AG10803 (cell line): ENCODE results near the gene ZNF575.

Source experiments
- DNase-seq: peaks from one replicate; pipeline ENCODE4 v3.0.0; 2010; ENCODE audit warnings: low read depth
- H3K4me3 ChIP-seq: 2 replicates; pipeline ENCODE4 v1.5.1; 2011; ENCODE audit warnings: mild to moderate bottlenecking, low read length, control low read depth
- TF ChIP-seq, protein P1 (sequence below): conservative IDR thresholded peaks from 2 replicates; pipeline ENCODE4 v1.5.1; 2011; ENCODE audit warnings: mild to moderate bottlenecking, low read length, control low read depth, inconsistent platforms

ZNF575 gene, protein sequence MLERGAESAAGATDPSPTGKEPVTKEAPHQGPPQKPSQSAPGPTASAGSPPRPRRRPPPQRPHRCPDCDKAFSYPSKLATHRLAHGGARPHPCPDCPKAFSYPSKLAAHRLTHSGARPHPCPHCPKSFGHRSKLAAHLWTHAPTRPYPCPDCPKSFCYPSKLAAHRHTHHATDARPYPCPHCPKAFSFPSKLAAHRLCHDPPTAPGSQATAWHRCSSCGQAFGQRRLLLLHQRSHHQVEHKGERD

GRCh38 chr19:43532962-43533545 lies at the start of gene ZNF575:
TSS of gene ZNF575 (plus strand) at chr19:43533188. CDS start at chr19:43534423, 1,235 bp downstream.
- peak; percentile 93 for DNase-seq
- peak within 1 kb of the TSS; percentile 81 for H3K4me3 ChIP-seq
- TF ChIP-seq, protein P1, sequence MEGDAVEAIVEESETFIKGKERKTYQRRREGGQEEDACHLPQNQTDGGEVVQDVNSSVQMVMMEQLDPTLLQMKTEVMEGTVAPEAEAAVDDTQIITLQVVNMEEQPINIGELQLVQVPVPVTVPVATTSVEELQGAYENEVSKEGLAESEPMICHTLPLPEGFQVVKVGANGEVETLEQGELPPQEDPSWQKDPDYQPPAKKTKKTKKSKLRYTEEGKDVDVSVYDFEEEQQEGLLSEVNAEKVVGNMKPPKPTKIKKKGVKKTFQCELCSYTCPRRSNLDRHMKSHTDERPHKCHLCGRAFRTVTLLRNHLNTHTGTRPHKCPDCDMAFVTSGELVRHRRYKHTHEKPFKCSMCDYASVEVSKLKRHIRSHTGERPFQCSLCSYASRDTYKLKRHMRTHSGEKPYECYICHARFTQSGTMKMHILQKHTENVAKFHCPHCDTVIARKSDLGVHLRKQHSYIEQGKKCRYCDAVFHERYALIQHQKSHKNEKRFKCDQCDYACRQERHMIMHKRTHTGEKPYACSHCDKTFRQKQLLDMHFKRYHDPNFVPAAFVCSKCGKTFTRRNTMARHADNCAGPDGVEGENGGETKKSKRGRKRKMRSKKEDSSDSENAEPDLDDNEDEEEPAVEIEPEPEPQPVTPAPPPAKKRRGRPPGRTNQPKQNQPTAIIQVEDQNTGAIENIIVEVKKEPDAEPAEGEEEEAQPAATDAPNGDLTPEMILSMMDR, result no peak

DNA sequence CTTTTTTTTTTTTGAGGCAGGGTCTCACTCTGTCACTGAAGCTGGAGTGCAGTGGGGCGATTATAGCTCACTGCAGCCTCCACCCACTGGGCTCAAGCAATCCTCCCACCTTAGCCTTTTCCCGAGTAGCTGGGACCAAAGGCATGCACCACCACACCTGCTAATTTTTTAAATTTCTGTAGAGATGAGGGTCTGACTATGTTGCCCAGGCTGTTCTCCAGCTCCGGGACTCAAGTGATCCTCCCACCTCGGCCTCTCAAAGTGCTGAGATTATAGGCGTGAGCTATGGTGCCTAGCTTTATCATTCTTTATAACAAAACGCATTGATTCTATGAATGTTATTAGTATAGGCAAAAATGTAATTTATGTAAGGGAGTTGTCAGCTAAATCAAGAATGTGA lies 49.7 kb upstream of the ZNF575 start:
- H3K4me3 ChIP-seq, result no peak overlapping the region
- DNase-seq, result no peak
- TF ChIP-seq, protein P1, result no peak

- TF ChIP-seq, protein P1, result no peak
- H3K4me3 ChIP-seq, result no peak overlapping the region
- no peak for DNase-seq
These were observed 47.0 kb upstream of the ZNF575 start for GRCh38 chr19:43485951-43486350.

- TF ChIP-seq, protein P1, result no peak
- no peak overlapping the region for H3K4me3 ChIP-seq
- DNase-seq, result no peak
These were observed 46.6 kb upstream of the ZNF575 start for GRCh38 chr19:43486412-43486811.

GRCh38 chr19:43488179-43488578 lies 44.8 kb upstream of the ZNF575 start:
- no peak for DNase-seq
- TF ChIP-seq, protein P1, result no peak
- H3K4me3 ChIP-seq, result no peak overlapping the region

- DNase-seq, result no peak
- H3K4me3 ChIP-seq, result no peak overlapping the region
- TF ChIP-seq, protein P1, result no peak
These were observed 43.7 kb upstream of the ZNF575 start for GRCh38 chr19:43489310-43489709.

DNA sequence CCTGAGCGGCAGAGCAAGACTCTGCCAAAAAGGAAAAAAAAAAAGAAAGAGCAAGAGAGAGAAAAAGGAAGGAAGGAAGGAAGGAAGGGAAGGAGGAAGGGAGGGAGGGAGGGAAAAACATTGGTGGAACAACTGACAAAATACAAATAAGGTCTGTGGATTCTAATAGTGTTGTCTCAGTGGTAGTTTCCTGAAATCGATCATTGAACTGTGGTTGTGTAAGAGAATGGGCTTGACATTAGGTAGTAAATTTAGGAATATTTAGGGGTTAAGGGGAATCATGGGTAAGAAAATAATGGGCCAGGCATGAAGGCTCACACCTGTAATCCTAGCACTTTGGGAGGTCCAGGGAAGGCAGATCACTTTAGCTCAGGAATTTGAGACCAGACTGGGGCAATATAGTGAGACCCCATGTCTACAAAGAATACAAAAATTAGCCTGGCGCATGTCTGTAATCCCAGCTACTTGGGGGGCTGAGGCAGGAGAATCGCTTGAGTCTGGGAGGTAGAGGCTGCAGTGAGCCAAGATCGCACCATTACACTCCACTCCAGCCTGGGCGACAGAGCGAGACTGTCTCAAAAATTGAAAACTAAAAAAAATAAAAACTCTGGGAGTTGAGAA lies 42.9 kb upstream of the ZNF575 start:
- H3K4me3 ChIP-seq, result no peak overlapping the region
- DNase-seq, result no peak
- TF ChIP-seq, protein P1, result no peak
